DOHH2 (cell line): ENCODE results near the gene PEF1.

Experiments used
- CTCF ChIP-seq: fragments of 200-600 bp; sonication (generic); IDR thresholded peaks from one replicate; pipeline ENCODE4 v1.5.1; 2014; ENCODE audit warnings: antibody characterized with exemption, mild to moderate bottlenecking, low read depth, low read length; ENCODE audit not compliant: poor library complexity, severe bottlenecking
- EZH2phosphoT487 ChIP-seq: fragments of 200-600 bp; sonication (generic); IDR thresholded peaks from 2 replicates; pipeline ENCODE4 v1.6.1; 2017; ENCODE audit warnings: borderline replicate concordance, mild to moderate bottlenecking, antibody characterized with exemption, low read length, moderate library complexity, mixed read lengths

DNA sequence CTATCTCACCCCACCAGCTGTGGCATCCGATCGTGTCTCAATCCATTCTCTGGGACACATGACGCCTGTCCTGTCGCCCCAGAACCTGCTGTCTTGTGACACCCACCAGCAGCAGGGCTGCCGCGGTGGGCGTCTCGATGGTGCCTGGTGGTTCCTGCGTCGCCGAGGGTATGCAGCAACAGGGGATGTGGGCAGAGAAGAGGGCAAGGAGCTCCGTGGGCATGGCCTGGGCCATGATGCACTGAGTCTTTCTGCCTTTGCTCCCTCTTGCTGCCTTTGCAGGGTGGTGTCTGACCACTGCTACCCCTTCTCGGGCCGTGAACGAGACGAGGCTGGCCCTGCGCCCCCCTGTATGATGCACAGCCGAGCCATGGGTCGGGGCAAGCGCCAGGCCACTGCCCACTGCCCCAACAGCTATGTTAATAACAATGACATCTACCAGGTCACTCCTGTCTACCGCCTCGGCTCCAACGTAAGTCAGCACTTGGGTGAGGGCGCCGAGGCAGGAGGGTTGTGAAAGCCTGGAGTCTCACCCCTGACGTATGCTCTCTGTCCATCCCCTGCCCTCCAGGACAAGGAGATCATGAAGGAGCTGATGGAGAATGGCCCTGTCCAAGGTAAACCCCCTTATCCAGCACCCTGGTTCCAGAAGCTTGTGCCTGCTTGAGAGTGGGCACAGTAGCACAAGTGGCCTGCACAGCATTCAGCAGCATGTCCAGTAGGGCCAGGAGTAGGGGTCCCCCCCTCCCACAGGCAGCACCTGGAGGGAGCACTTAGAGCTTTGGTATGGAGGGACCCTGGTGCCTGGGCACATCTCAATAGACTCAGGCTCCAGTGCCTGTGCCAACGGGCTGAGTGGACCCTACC lies 59.6 kb downstream of the PEF1 start:
- TF ChIP-seq CTCF, result no peak
- no peak for TF ChIP-seq EZH2phosphoT487
